GM21360 (cell line): ENCODE results near the gene PKNOX2.

Experiments
- ATAC-seq: cut with Tn5 transposase; IDR thresholded peaks from one replicate; pipeline ENCODE4 v1.9.1; 2021; ENCODE audit warnings: mild to moderate bottlenecking, moderate library complexity; ENCODE audit not compliant: unreplicated experiment

PKNOX2 gene

DNA sequence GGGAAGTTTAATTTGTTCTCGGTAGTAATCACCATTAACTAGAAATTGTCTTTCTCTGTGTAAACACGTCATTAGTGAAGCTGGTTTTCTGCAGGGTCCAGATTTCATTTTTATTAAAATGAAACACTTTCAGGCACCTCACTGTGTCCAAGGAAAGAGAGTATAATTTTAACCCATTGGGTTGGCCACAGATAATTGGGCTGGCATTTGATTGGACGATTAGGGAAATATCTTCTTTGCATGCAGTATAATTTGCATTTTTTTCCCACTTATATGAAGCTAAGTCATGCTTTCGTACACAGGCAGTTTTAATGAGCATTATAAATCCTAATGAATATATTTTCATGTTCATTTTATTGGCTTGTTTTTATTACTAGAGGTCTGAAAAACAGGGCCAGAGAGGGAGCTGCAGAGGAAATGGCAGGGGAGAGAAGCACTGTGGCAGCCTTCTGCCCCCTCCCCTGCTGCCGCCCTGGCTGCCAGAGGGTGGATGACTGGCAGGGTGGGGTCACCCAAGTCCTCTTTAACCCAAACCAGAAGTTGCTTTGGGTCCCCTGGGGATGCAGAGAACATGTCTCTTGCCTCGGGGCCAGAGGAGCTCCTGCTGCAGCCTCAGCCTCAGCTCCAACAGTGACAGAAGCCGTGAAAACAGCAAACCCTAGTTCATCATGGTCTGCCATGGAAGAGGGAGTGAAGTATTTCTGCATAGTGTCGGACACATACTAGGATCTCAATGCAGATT, 93.9 kb downstream of the PKNOX2 start:
- no peak for ATAC-seq

DNA sequence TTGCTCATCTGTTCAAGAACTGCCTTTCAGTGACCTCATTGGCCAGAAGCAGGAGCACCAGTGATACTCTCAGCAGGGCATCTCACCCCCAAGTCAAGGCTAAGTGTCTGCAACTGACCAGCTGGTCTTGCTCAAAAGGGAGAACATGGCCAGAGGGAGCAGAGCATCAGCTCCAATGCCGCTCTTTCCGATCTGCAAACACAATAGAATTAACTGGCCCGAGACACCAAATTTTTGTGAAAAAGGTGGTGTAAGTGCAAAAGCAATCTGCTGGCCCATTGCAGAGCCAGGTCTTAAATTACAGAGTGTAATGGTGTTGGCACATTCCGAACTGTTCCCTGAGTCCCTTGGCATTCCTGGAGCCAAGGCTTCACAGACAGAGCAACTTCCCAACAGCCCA, 97.0 kb downstream of the PKNOX2 start:
- ATAC-seq, result no peak

DNA sequence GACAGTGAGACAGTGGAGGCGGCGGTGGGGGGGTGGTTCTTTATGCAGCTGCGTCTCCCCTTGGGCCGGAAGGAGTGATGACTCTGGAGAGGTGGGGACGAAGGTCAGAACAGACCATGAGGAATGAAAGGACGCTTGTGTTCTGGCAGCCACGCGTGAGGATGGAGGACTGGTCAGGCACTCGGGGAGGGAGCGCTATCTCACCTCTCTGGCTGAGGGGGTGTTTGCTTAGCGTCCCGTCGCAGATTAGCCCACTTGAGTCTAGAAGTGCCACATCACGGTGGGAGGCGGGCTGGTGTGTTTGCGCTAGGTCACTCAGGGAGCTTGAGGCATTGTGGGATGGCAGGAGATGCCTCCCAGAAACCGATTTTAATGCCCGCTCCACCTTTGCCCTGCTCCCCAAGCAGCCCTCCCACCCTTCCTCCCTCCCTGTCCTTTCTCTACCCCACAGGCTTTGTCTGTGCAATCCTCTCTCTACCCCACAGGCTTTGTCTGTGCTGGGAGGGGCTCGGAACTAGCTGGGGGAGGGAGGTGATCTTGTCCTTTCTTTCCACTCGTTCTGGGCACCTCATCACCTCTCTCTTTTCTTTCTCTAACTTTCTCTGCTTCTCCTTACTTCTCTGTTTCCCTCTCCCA, 97.8 kb downstream of the PKNOX2 start:
- no peak for ATAC-seq

DNA sequence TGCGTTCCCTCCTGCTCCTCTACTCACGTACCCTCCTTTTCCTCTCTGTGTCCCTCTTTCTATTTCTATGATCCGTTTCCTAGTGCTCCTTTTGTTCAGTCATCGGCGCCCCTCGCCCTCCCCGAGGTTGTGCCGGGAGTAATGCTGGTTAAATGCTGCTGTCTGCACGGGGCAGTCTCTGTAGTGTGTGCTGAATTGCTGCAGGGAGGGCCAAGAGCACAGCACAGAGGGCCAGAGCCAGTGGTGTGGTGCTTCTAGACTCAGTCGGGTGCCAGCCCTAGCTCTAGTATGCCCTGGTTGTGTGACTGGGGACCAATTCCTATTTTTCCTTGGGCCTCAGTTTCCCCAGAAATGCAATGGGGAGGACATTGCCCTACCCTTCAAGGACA, 98.3 kb downstream of the PKNOX2 start:
- ATAC-seq, result no peak

DNA sequence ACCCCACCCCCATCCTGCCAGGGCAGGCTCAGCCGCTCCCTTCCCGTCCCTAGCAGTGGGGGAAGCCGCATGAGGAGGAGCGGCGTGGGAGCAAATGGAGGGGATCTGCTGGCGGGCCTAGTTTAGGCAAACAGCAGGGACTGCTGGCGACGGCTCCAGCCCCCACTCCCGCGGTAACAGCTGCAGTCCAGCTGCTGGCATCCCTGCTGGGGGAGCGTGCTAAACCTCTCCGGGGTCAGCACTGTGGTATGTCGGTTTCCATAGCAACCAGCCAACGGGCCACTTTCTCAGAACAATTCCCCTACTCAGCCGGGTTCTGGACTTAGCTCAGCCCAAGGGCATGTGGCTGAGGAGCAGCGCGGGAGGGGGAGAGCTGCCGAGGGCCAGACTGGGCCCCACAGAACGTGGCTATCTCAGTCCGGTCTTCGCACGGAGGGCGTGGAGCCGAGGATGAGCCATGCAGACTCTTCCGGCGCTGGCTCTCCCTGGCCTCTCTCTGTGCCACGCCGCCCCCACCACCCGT, 98.8 kb downstream of the PKNOX2 start:
- ATAC-seq, result no peak

DNA sequence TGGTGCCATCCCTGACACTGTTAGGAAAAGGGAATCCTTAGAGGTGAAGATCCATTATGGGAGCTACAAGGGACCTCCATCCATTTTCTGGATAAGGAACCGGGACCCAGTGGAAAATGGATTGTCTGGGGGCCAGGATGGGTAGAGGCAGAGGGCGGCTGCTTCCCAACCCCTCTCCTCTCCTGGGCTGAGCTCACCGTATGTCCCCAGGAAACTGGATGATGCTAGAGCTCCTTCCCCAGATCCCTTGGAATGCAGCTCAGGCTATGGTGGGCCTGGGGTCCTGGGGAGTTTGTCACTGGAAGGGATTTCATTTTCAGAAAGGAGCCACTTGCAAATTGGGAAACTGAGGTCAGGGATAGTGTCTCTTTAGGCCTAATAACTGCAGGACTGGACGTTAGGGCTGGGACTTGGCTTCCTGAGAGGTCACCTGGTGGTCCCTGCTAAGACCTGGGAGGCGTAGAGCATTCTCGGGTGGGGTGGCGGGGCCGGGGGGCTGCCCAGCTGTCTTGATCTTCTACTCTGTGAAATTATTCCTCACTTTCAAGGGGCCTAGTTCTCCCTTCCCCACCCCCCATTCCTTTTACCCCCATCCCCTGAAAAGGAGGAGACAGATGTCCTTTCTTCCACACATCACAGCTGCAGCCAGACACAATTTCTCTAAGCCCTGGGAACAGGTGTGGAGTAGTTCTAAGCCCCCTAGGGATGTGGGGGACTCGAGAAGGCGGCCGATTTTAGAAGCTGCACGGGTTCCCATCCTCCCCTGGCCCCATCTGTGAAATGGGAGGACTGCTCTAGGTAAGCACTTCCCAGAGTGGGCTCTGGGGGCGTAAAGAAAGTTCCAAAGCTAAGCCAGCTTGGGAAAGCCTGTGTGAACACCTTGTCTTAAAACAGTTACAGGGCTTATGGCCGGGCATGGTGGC, 99.8 kb downstream of the PKNOX2 start:
- no peak for ATAC-seq

DNA sequence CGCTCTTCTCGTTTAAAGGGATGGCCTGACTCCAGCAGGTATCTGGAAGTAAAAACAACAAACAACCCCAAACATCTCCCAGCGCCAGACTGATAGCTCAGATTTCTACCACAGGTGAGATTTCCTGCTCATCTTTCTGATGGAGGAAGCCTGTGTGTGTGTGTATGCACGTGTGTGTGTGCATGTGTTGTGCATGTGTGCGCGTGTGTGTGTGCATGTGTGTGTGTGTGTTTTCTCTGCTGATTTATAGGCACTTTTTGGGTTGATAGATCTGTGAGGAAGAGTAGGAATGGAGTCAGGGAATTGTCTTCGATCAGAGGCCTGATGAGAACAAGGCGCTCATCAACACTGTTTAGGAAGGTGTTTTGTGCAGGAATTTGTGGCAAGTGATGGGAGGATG, 103.0 kb downstream of the PKNOX2 start:
- no peak for ATAC-seq

DNA sequence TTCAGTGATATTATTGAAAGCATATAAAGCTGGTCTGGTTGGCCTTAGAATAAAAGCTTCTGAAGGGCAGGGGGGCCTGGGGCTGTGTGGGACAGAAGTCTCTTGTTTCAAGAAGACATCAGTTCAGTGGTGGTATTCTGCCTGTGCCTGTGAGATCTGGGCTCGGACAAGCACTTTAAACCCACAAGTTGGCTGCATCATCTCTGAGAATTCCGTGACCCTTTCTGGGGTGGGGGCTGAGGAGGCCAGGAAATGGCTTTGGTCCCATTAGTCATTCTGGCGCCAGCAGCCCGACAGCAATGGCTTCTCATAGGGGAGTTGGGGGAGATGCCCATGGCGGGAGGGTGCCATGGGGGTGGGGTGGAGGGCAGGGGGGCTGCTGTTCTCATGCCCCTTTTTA, 104.1 kb downstream of the PKNOX2 start:
- ATAC-seq, result no peak

DNA sequence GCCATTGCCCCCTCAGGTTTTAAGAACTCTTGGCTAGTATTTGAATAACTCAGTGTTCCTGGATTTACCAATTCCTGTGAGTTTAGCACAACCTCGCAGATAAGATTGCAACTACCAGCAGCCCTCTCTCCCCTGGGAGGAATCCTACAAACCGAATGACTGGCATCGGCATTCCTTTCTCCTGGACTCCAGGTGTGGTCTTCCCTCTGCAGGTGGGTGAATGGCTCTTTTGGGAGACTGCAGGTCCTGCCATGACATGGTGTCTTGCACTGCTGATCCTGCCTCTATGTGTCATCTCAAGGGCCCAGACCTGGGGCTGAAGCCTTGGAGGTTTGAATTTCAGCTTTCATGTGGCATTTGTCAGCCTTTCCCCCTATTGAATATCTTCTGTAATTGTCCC, 105.6 kb downstream of the PKNOX2 start:
- no peak for ATAC-seq

DNA sequence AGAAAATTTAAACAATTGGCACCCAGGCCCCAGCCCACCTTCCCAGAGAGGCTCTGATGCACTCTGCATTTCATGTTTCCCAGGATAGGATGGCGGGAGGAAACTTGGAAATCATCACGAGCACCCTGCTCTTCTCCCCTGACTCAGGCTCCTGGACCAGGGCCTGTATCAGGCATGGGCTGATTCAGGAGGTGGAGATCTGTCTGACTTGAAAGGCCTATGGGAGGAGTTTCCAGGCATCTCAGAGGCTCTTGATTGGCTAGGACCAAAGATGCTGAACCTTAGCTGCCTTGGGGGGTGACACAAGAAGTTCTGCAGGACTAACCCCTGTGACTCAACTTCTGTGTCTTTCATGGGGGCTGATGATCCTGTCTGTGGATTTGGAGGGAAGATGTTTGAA, 106.2 kb downstream of the PKNOX2 start:
- no peak for ATAC-seq

DNA sequence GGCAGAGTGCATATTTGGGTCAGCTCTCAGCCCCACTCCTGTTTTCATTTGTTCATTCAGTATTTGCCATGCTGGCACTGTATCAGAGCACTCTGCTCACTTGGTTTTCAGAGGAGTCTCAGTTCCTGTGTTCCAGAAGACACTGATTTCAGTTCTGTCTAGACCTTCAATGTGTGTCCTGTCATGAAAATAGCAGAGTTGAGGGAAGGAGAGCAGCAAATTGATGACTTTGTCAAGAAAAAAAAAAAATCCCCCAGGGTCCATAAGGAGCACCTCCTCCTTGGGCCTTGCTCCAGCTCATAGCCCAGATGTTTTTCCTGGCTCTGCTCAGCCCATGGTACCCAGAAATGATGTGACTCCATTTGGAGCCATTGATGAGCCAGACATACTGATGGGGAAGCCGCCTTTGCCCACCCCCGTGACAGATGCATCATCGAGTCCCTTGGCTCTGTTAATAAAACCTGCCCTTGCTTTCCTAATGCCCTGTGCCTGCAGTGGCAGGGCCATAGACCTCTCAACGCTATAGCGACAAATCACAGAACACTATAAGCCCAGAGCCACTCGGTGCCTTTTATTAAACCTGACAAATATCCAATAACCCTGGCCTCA, 107.0 kb downstream of the PKNOX2 start:
- ATAC-seq, result no peak

DNA sequence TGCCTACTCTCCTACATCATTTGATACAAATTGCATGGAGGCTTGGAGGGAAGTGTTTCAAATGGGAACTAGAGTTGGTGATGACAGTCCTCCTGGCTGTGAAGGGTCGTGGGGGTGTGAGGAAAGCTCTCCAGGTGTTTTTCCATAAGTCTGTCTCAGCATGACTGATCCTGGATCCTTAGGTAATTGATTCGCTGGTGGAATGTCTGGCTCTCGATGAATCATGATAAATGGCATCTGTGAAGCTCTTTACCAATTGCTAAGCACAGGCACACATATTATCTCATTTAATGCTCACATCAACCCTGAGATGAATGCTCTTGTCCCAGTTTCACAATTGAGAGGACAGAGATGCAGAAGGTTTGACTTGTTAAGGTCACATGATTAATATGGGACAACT, 107.5 kb downstream of the PKNOX2 start:
- ATAC-seq, result no peak

DNA sequence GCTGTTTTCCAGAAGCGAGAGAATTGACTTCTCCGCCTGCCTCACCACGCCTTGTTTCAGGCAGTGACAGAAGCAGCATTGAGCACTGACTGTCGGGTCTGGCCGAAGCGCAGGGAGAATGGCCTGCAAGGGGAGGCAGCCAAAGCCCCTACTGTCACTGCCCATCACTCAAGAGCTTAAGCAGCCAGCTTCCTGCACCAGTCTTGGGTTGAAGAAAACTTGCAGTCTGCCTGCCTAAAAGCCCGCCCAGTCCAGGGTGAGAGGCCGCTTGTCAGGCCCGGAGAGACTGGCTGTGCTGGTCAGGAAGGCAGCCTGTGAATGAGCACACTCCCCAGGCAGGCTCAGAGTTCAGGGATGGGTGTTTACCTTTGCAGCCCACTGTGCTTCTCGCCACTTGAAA, 108.3 kb downstream of the PKNOX2 start:
- no peak for ATAC-seq

DNA sequence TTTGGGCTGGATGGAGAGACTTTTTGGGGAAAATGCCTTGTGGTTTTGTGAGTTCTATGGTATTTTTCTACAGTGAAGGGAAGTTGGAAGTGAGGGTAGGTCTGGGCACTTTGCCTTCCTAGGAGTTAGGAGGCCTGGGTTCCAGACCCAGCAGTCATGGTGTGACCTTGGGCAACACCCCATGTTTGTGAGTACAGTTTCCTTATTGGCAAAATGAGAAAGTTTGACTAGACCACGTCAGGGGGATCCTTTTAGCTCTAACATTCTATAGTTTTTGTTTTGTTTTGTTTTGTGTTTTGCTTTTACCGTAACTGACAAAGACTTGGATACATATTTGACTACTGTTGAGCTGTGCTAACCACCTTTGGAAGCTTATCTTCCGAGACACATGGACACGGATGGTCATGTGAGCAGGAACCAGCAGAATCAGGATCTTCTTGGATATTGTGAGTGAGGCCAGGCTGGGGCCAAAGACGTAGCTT, 109.0 kb downstream of the PKNOX2 start:
- ATAC-seq, result no peak

DNA sequence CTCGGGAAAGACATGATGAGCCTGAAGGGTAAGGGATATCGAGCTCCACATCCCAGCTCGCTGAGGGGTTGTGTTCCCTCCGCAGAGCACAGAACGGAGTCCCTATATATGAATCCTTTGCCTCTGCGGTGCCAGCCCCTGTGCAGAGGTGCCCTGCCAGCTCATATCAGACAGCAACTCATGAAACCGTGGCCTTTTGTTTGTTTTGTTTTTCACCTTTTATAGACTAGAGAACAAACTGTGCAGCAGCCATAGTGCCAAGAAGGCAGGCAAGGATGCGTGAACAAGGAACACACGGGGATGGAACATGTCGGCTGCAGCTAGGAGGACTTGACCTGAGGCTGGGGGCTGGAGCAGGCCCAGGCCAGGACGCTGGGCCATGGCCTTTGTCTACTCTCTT, 109.8 kb downstream of the PKNOX2 start:
- ATAC-seq, result no peak

DNA sequence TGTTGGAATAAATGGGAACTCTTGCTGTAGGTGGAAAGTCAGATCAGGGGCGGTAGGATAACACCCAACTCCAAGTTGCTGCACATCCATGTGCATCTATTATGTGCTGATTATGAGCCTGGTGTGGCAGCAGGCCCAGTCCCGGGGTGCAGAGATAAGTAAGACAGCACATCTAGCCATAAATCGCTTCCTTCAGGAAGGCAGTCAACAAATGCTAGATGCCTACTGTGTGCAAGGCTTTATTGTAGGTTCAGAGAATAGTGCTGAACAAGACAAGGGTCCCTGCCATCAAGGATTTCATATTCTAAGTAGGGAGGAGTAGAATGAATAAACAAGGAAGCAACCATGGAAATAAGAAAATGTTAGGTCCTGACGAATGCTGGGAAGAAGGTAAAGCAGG, 110.2 kb downstream of the PKNOX2 start:
- ATAC-seq, result no peak

DNA sequence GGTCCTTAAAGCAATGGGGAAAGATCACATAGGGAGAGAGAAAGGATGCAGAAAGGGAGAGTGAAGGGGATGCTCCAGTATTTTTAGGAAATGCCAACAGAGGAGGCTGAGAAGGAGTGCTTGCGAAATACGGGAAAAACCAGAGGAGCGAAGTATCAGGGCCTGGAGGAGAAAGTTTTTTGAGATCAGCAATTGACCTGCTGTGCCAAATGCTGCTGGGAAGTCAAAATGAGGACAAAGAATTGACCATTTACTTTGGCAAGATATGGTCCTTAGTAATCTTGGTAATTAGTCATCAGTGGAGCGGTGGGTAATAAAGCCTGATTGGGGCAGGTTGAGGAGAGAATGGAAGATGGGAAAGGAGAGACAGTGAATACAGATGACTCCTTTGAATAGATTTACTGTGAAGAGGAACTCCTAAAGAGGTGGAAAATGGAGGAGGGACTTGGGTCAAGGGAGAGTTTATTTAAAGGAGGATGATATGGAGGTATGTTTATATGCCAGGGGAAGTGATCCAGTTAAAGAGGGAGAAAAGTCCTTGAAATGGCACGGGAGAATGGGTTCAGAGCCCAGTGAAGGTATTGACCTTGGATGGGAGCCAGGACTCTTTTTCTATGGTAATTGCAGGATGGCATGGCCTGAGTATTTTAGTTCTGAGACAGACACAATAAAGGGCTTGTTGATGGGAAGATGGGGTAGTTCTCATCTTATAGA, 111.5 kb downstream of the PKNOX2 start:
- ATAC-seq, result no peak

DNA sequence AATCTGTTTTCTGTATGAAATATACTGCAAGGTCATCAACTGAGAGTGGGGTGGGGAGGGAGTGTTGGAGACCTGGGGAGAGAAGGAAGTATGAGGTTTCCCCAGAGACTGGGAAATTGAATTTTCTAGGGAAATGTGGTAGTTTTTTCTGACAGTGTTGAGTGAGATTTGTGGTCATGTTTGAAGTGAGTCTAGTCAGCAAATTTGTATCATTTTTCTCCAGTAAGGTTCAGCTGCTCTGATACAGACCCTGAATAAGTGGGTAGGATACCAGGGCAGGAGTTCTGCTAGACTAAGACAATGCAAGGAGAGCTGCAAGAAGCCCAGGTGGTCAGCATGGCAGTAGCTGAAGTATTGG, 112.0 kb downstream of the PKNOX2 start:
- ATAC-seq, result no peak

DNA sequence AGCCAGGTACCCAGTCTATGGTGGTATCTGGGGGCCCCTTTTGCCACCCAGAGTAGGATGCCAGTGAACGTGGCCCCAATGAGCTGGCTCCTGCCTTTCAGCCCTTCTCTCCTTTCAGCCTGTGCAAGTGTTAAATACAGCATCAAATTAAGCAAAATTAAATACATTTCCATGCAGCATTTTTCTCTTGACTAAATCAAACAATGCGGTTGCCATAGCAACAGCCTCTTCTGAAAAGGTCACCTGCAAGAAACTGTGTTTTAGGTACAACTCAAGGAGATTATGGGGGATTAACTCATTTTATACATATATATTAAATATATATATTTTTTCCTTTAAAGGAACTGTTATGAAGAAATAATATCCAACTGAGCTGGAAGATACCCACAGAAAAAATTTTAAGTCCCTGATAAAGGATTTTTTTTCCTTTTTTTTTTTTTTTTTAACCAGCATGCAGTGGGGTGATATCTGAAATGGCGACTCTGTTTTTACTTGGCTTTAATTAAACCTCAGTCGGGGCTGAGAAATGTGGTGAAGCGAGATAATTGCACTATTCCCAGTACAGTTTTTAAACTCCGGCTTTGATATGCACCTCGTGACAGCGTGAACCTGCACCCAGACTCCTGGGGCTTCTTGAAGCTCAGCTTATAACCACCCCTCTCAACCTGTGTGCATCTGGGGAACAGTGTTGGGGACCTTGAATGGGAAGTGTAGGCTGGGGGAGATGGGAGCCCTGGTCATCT, 115.3 kb downstream of the PKNOX2 start:
- no peak for ATAC-seq

DNA sequence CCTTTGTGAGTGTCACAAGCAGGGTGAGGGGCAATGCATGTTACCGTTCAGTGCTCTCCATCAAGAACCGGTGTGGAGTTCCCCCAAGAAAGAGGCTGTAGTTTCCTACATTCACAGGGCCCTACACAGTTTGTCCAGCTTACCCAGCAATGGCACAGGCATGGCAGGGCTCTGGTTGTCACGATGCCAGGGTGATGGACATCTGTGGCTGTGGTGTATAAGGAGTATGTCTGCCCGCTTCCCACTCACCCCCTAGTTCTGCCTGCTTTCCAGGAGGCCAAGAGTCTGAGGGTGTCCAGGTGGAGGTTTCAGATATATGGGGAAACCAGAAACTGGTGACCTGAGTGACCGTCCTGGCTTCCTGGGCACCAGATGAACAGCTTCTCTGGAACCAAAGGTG, 116.1 kb downstream of the PKNOX2 start:
- no peak for ATAC-seq
